Ishikawa (cell line): ENCODE measurements around the gene ADGRL3.

ENCODE experiments used
- CEBPB ChIP-seq: IDR thresholded peaks from 2 replicates; pipeline ENCODE4 v1.6.1; 2012
- MAX ChIP-seq: IDR thresholded peaks from 2 replicates; pipeline ENCODE4 v1.6.1; 2012
- REST ChIP-seq: IDR thresholded peaks from 2 replicates; pipeline ENCODE4 v1.6.1; 2012; ENCODE audit warnings: low read depth, mild to moderate bottlenecking
- TEAD4 ChIP-seq: IDR thresholded peaks from 2 replicates; pipeline ENCODE4 v1.6.1; 2012
- USF1 ChIP-seq: IDR thresholded peaks from 2 replicates; pipeline ENCODE4 v1.6.1; 2012

GRCh38 chr4:61359301-61359700 is 159.2 kb downstream of the ADGRL3 start:
- TF ChIP-seq REST (no peak), MAX (no peak), CEBPB (no peak), TEAD4 (no peak), USF1 (no peak)
